LNCaP clone FGC (cell line): ENCODE measurements around the gene PARD6G.

Source experiments
- DNase-seq: peaks from one replicate; pipeline ENCODE4 v3.0.0-alpha.2; 2011; ENCODE audit warnings: low read depth
- H3K4me3 ChIP-seq: 2 replicates; pipeline ENCODE4 v1.5.1; 2011; ENCODE audit warnings: mild to moderate bottlenecking, low read depth, low read length, control low read depth
- CTCF ChIP-seq: IDR thresholded peaks from 2 replicates; pipeline ENCODE4 v1.5.1; 2012; ENCODE audit warnings: mild to moderate bottlenecking; ENCODE audit not compliant: control insufficient read depth, insufficient read depth; ENCODE audit errors: extremely low read depth

The PARD6G gene

GRCh38 chr18:80210312-80211083, 36.8 kb downstream of the PARD6G start:
- H3K4me3 ChIP-seq, result no peak overlapping the region
- DNase-seq, result peak; percentile 34
- no peak for TF ChIP-seq CTCF

GRCh38 chr18:80208620-80209019, 38.7 kb downstream of the PARD6G start:
- no peak for DNase-seq
- no peak for TF ChIP-seq CTCF
- no peak overlapping the region for H3K4me3 ChIP-seq

- no peak for DNase-seq
- no peak for TF ChIP-seq CTCF
- no peak overlapping the region for H3K4me3 ChIP-seq
Observed at GRCh38 chr18:80205294-80205693, 42.0 kb downstream of the PARD6G start.

- H3K4me3 ChIP-seq, result no peak overlapping the region
- TF ChIP-seq CTCF, result no peak
- no peak for DNase-seq
Observed at GRCh38 chr18:80204142-80204541, 43.2 kb downstream of the PARD6G start.

- no peak for TF ChIP-seq CTCF
- DNase-seq, result no peak
- H3K4me3 ChIP-seq, result no peak overlapping the region
Observed at GRCh38 chr18:80203249-80203648, 44.1 kb downstream of the PARD6G start.

GRCh38 chr18:80202264-80202998, 44.9 kb downstream of the PARD6G start:
- no peak for DNase-seq
- no peak for TF ChIP-seq CTCF
- H3K4me3 ChIP-seq, result no peak overlapping the region

- H3K4me3 ChIP-seq, result no peak overlapping the region
- DNase-seq, result no peak
- no peak for TF ChIP-seq CTCF
Observed at GRCh38 chr18:80201739-80202138, 45.6 kb downstream of the PARD6G start.
